ENCODE measurements around the gene METRNL. TPM values are rescaled to one million over a fixed set of nuclear protein-coding genes. Genes with fewer than 3 reads are reported as not detected.

METRNL gene
- total RNA-seq, 2 experiments from 2014 or later = 29.5 to 34.8 TPM

Other genes with a start within 250 kb of the METRNL start
- not detected for gene ZNF750, start 239.6 kb upstream of the METRNL start, total RNA-seq